GM23338 (cell line): ENCODE measurements around the gene SUCLG2. TPM values are rescaled to one million over a fixed set of nuclear protein-coding genes. Genes with fewer than 3 reads are reported as not detected.
A peak's percentile ranks its signal among the peaks of the same experiment; 100 is the strongest.

Experiments used
- ATAC-seq: fragments of 200-7000 bp; cut with Tn5 transposase; 3 replicates; pipeline ENCODE4 v1.9.1; 2020
- DNase-seq: peaks from one replicate; pipeline ENCODE4 v3.0.0-alpha.2; 2015; ENCODE audit warnings: low spot score
- H2AFZ ChIP-seq: fragments of 200-600 bp; sonication (generic); 2 replicates; pipeline ENCODE4 v1.8.0; 2016; ENCODE audit warnings: antibody characterized with exemption, mild to moderate bottlenecking, moderate library complexity
- H3F3A ChIP-seq: fragments of 200-600 bp; sonication (generic); replicated peaks from 2 replicates; pipeline ENCODE4 v1.8.0; 2017; ENCODE audit warnings: antibody characterized with exemption, mixed run types, low read depth
- H3K27ac ChIP-seq: fragments of 200-600 bp; sonication (generic); 2 replicates; pipeline ENCODE4 v1.6.1; 2016; ENCODE audit warnings: low read depth
- H3K27me3 ChIP-seq: fragments of 200-600 bp; sonication (generic); 2 replicates; pipeline ENCODE4 v1.8.0; 2016; ENCODE audit warnings: mild to moderate bottlenecking, mixed run types, moderate library complexity; ENCODE audit not compliant: insufficient read depth
- H3K36me3 ChIP-seq: fragments of 200-600 bp; sonication (generic); 2 replicates; pipeline ENCODE4 v1.8.0; 2016; ENCODE audit warnings: mild to moderate bottlenecking; ENCODE audit not compliant: insufficient read depth
- H3K4me1 ChIP-seq: fragments of 200-600 bp; sonication (generic); 2 replicates; pipeline ENCODE4 v1.8.0; 2016; ENCODE audit warnings: mild to moderate bottlenecking, moderate library complexity; ENCODE audit not compliant: insufficient read depth
- H3K4me2 ChIP-seq: fragments of 200-600 bp; sonication (generic); 2 replicates; pipeline ENCODE4 v1.7.1; 2017; ENCODE audit warnings: mixed run types
- H3K4me3 ChIP-seq: fragments of 200-600 bp; sonication (generic); 2 replicates; pipeline ENCODE4 v1.6.1; 2016; ENCODE audit warnings: mixed run types
- H3K79me2 ChIP-seq: fragments of 200-600 bp; sonication (generic); replicated peaks from 2 replicates; pipeline ENCODE4 v1.8.0; 2017; ENCODE audit warnings: mild to moderate bottlenecking; ENCODE audit not compliant: insufficient read depth
- H3K9me2 ChIP-seq: fragments of 200-600 bp; sonication (generic); 2 replicates; pipeline ENCODE4 v1.8.0; 2017; ENCODE audit not compliant: insufficient read depth
- H4K20me1 ChIP-seq: fragments of 200-600 bp; sonication (generic); replicated peaks from 2 replicates; pipeline ENCODE4 v1.8.0; 2017; ENCODE audit warnings: mild to moderate bottlenecking; ENCODE audit not compliant: insufficient read depth
- H3K27ac Mint-ChIP-seq: 2 replicates; pipeline ENCODE4 v1.8.0; 2020; ENCODE audit warnings: inconsistent platforms, mild to moderate bottlenecking, moderate library complexity, mixed read lengths
- H3K27me3 Mint-ChIP-seq: 3 replicates; pipeline ENCODE4 v1.8.0; 2022; ENCODE audit warnings: low read depth, mild to moderate bottlenecking, moderate library complexity, mixed read lengths, inconsistent platforms; ENCODE audit not compliant: insufficient read depth, poor library complexity
- H3K36me3 Mint-ChIP-seq: 3 replicates; pipeline ENCODE4 v1.8.0; 2021; ENCODE audit warnings: low read depth, mild to moderate bottlenecking, inconsistent platforms, moderate library complexity, mixed read lengths
- H3K4me1 Mint-ChIP-seq: 3 replicates; pipeline ENCODE4 v1.8.0; 2020; ENCODE audit warnings: mild to moderate bottlenecking, inconsistent platforms, mixed read lengths
- H3K4me3 Mint-ChIP-seq: 3 replicates; pipeline ENCODE4 v1.8.0; 2021; ENCODE audit warnings: moderate library complexity, mild to moderate bottlenecking, inconsistent platforms, mixed read lengths
- H3K9me3 Mint-ChIP-seq: 3 replicates; pipeline ENCODE4 v1.8.0; 2020; ENCODE audit warnings: moderate library complexity, mild to moderate bottlenecking, inconsistent platforms, mixed read lengths
- STAT1 ChIP-seq: IDR thresholded peaks from one replicate; pipeline ENCODE4 v1.6.1; 2016; ENCODE audit warnings: antibody characterized with exemption; ENCODE audit not compliant: unreplicated experiment
- polyA plus RNA-seq: library from polyadenylated mRNA; unstranded; fragments of >200 nt; fragmentation: Nextera tagmentation; extraction: Ambion mirVana; gene quantifications from 2 replicates; pipeline ENCODE4 v1.2.1, GENCODE V29; 2016
- total RNA-seq: library from RNA; depleted of rRNA; stranded (reverse); fragments of >200 nt; shearing (Covaris generic); gene quantifications from 2 replicates; pipeline ENCODE4 v1.2.3, GENCODE V29; 2014
- TF ChIP-seq, protein P1 (sequence below): fragments of 250-450 bp; sonication (Bioruptor Pico); IDR thresholded peaks from 2 replicates; pipeline ENCODE4 v1.5.0; 2020; ENCODE audit warnings: mild to moderate bottlenecking, moderate library complexity

SUCLG2 gene
- total and polyA plus RNA-seq, 2 experiments from 2014 or later: 29.3 to 39.0 TPM

DNA sequence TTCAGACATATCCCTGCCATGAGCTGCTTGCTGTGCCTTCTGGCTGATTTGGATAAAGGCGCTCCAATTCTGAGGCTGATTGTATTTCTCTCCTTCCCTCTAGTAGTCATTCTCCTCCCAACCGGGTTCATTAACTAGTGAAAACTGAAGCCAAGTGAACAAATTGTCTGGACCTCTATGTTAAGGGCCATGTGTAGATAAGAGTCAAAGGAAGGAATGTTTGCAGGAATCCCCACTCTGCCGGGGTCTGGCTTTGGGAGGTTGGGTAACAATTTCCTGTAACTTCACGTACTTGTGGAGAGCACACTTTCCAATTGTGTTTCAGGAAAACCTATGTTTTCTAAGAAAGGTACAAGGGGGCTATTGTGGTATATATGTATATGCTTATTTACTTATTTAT, 38.2 kb upstream of the SUCLG2 start:
- Histone ChIP-seq H3K79me2 (no peaks in the 10 kb centered on the region), H3K9me2 (no peaks in the 10 kb centered on the region), H4K20me1 (no peaks in the 10 kb centered on the region), H3K36me3 (no peaks in the 10 kb centered on the region), H2AFZ (no peak overlapping the region), H3F3A (no peaks in the 10 kb centered on the region), H3K27ac (no peak overlapping the region), H3K4me1 (peaks cover 17% of the 10 kb centered on the region), H3K4me3 (no peak overlapping the region), H3K27me3 (no peaks in the 10 kb centered on the region), H3K4me2 (no peak overlapping the region; the same call in 1 of the 2 replicates)
- H3K36me3 Mint-ChIP-seq: peaks cover 6% of the 10 kb centered on the region
- no peak overlapping the region for H3K4me3 Mint-ChIP-seq
- DNase-seq (peak; percentile 11), ATAC-seq (no peak; the same call in 2 of the 3 replicates)
- H3K4me1 Mint-ChIP-seq: peaks cover 23% of the 10 kb centered on the region
- H3K27me3 Mint-ChIP-seq: peaks cover 8% of the 10 kb centered on the region
- no peak overlapping the region for H3K27ac Mint-ChIP-seq
- H3K9me3 Mint-ChIP-seq: peaks cover 6% of the 10 kb centered on the region
- TF ChIP-seq STAT1: no peak

DNA sequence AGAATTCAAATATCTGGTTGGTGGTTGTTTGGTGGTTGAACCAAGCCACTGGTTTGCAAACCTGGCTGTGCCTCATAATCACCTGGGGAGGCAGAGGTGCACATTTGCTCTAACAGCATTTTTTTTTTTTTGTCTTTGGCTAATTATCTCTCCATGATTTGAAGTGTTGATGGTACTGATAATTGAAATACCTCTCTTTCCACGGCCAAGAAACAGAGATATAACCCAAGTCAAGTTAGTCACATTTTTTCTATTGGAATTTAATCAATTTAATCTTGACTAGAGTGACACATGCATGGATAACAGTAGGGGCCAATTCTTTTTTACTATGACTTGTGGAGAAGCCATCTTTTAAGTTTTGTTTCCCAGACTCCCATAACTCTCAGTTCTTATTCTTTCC, 37.5 kb upstream of the SUCLG2 start:
- Histone ChIP-seq H3K4me2 (no peak overlapping the region), H3F3A (no peaks in the 10 kb centered on the region), H3K79me2 (no peaks in the 10 kb centered on the region), H3K27ac (no peak overlapping the region), H3K36me3 (no peaks in the 10 kb centered on the region), H2AFZ (no peak overlapping the region), H3K4me1 (peaks cover 10% of the 10 kb centered on the region), H3K9me2 (no peaks in the 10 kb centered on the region), H4K20me1 (no peaks in the 10 kb centered on the region), H3K4me3 (no peak overlapping the region), H3K27me3 (no peaks in the 10 kb centered on the region)
- Mint-ChIP-seq H3K27ac (no peak overlapping the region), H3K4me3 (no peak overlapping the region), H3K4me1 (peaks cover 18% of the 10 kb centered on the region), H3K27me3 (peaks cover 8% of the 10 kb centered on the region), H3K9me3 (peaks cover 6% of the 10 kb centered on the region), H3K36me3 (peaks cover 6% of the 10 kb centered on the region)
- TF ChIP-seq, protein P1, sequence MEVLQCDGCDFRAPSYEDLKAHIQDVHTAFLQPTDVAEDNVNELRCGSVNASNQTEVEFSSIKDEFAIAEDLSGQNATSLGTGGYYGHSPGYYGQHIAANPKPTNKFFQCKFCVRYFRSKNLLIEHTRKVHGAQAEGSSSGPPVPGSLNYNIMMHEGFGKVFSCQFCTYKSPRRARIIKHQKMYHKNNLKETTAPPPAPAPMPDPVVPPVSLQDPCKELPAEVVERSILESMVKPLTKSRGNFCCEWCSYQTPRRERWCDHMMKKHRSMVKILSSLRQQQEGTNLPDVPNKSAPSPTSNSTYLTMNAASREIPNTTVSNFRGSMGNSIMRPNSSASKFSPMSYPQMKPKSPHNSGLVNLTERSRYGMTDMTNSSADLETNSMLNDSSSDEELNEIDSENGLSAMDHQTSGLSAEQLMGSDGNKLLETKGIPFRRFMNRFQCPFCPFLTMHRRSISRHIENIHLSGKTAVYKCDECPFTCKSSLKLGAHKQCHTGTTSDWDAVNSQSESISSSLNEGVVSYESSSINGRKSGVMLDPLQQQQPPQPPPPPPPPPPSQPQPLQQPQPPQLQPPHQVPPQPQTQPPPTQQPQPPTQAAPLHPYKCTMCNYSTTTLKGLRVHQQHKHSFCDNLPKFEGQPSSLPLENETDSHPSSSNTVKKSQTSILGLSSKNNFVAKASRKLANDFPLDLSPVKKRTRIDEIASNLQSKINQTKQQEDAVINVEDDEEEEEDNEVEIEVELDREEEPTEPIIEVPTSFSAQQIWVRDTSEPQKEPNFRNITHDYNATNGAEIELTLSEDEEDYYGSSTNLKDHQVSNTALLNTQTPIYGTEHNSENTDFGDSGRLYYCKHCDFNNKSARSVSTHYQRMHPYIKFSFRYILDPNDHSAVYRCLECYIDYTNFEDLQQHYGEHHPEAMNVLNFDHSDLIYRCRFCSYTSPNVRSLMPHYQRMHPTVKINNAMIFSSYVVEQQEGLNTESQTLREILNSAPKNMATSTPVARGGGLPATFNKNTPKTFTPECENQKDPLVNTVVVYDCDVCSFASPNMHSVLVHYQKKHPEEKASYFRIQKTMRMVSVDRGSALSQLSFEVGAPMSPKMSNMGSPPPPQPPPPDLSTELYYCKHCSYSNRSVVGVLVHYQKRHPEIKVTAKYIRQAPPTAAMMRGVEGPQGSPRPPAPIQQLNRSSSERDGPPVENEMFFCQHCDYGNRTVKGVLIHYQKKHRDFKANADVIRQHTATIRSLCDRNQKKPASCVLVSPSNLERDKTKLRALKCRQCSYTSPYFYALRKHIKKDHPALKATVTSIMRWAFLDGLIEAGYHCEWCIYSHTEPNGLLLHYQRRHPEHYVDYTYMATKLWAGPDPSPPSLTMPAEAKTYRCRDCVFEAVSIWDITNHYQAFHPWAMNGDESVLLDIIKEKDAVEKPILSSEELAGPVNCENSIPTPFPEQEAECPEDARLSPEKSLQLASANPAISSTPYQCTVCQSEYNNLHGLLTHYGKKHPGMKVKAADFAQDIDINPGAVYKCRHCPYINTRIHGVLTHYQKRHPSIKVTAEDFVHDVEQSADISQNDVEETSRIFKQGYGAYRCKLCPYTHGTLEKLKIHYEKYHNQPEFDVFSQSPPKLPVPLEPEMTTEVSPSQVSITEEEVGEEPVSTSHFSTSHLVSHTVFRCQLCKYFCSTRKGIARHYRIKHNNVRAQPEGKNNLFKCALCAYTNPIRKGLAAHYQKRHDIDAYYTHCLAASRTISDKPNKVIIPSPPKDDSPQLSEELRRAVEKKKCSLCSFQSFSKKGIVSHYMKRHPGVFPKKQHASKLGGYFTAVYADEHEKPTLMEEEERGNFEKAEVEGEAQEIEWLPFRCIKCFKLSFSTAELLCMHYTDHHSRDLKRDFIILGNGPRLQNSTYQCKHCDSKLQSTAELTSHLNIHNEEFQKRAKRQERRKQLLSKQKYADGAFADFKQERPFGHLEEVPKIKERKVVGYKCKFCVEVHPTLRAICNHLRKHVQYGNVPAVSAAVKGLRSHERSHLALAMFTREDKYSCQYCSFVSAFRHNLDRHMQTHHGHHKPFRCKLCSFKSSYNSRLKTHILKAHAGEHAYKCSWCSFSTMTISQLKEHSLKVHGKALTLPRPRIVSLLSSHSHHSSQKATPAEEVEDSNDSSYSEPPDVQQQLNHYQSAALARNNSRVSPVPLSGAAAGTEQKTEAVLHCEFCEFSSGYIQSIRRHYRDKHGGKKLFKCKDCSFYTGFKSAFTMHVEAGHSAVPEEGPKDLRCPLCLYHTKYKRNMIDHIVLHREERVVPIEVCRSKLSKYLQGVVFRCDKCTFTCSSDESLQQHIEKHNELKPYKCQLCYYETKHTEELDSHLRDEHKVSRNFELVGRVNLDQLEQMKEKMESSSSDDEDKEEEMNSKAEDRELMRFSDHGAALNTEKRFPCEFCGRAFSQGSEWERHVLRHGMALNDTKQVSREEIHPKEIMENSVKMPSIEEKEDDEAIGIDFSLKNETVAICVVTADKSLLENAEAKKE (CRISPR knock-in tag): no peak
- DNase-seq: no peak
- ATAC-seq: no peak
